Stimulated activated CD8-positive, alpha-beta memory T cell treated with anti-CD3 and anti-CD28 coated beads, Interleukin-7, amount 100 ng/mL, for 24 hours (primary cell): ENCODE measurements around the gene CMTM7.
A peak's percentile ranks its signal among the peaks of the same experiment; 100 is the strongest.

ENCODE experiments used
- DNase-seq: peaks from one replicate; pipeline ENCODE4 v3.0.0-alpha.2; 2020; ENCODE audit warnings: low read depth

CMTM7 gene

GRCh38 chr3:32493437-32494414, 102.1 kb downstream of the CMTM7 start:
- DNase-seq = no peak

GRCh38 chr3:32495085-32495484, 103.4 kb downstream of the CMTM7 start:
- DNase-seq = no peak

GRCh38 chr3:32495609-32496008, 104.0 kb downstream of the CMTM7 start:
- DNase-seq = no peak

- DNase-seq = no peak
Measured at GRCh38 chr3:32498252-32498651, 106.6 kb downstream of the CMTM7 start.

- DNase-seq = no peak
Measured at GRCh38 chr3:32498992-32499391, 107.3 kb downstream of the CMTM7 start.

GRCh38 chr3:32499585-32499984, 107.9 kb downstream of the CMTM7 start:
- no peak for DNase-seq

- no peak for DNase-seq
Measured at GRCh38 chr3:32500231-32500630, 108.6 kb downstream of the CMTM7 start.

GRCh38 chr3:32500880-32501782, 109.5 kb downstream of the CMTM7 start:
- no peak for DNase-seq

- DNase-seq = no peak
Measured at GRCh38 chr3:32501783-32502117, 110.1 kb downstream of the CMTM7 start.

GRCh38 chr3:32502118-32502945, 110.7 kb downstream of the CMTM7 start, which contains the start of gene CMTM6:
Gene CMTM6, minus strand, starts transcription at chr3:32502852. Its CDS starts 107 bp downstream, at chr3:32502745.
- DNase-seq = peak; percentile 49

- no peak for DNase-seq
Measured at GRCh38 chr3:32502946-32503286, 111.3 kb downstream of the CMTM7 start.
